Dedifferentiated amniotic fluid mesenchymal stem cell (primary cell): ENCODE measurements around the gene ARHGEF7.

Source experiments
- DNase-seq: peaks from one replicate; pipeline ENCODE4 v3.0.0-alpha.2; 2016; ENCODE audit errors: extremely low spot score

The ARHGEF7 gene

GRCh38 chr13:111303559-111303958 is 188.4 kb downstream of the ARHGEF7 start:
- no peak for DNase-seq

GRCh38 chr13:111304041-111304544 is 189.0 kb downstream of the ARHGEF7 start:
- no peak for DNase-seq

GRCh38 chr13:111304603-111305289 is 189.6 kb downstream of the ARHGEF7 start:
- DNase-seq, result no peak

- no peak for DNase-seq
Measured at GRCh38 chr13:111312944-111313590, 198.0 kb downstream of the ARHGEF7 start.

GRCh38 chr13:111313911-111314425 is 198.9 kb downstream of the ARHGEF7 start:
- no peak for DNase-seq

GRCh38 chr13:111314852-111315251 is 199.7 kb downstream of the ARHGEF7 start:
- no peak for DNase-seq

- DNase-seq, result no peak
Measured at GRCh38 chr13:111315347-111315995, 200.4 kb downstream of the ARHGEF7 start.

GRCh38 chr13:111316161-111316730 is 201.1 kb downstream of the ARHGEF7 start:
- DNase-seq, result no peak

GRCh38 chr13:111317042-111317550 is 202.0 kb downstream of the ARHGEF7 start:
- no peak for DNase-seq

- no peak for DNase-seq
Measured at GRCh38 chr13:111317571-111318345, 202.6 kb downstream of the ARHGEF7 start.

GRCh38 chr13:111318386-111318785 is 203.3 kb downstream of the ARHGEF7 start:
- DNase-seq, result no peak

- DNase-seq, result no peak
Measured at GRCh38 chr13:111319521-111319920, 204.4 kb downstream of the ARHGEF7 start.

- no peak for DNase-seq
Measured at GRCh38 chr13:111319998-111320911, 205.1 kb downstream of the ARHGEF7 start, which contains the start of gene TEX29. TEX29 (plus strand) TSS chr13:111320642; CDS start chr13:111320891, 249 bp downstream.

GRCh38 chr13:111322001-111322915 is 207.1 kb downstream of the ARHGEF7 start:
- no peak for DNase-seq

GRCh38 chr13:111322916-111323331 is 207.8 kb downstream of the ARHGEF7 start:
- DNase-seq, result no peak

- no peak for DNase-seq
Measured at GRCh38 chr13:111323549-111323948, 208.4 kb downstream of the ARHGEF7 start.

- DNase-seq, result no peak
Measured at GRCh38 chr13:111323950-111324651, 209.0 kb downstream of the ARHGEF7 start.

GRCh38 chr13:111324736-111325135 is 209.6 kb downstream of the ARHGEF7 start:
- no peak for DNase-seq
